Fibroblast of lung (primary cell): ENCODE results near the gene HM13.

Experiments
- EZH2 ChIP-seq: IDR thresholded peaks from 2 replicates; pipeline ENCODE4 v1.5.1; 2012; ENCODE audit warnings: low read length, control low read depth, mild to moderate bottlenecking; ENCODE audit errors: missing control alignments
- TF ChIP-seq, protein P1 (sequence below), 2 donors: IDR thresholded peaks in 1 of 2; conservative IDR thresholded peaks in 1 of 2; 1 replicate in 1 of 2; 2 replicates in 1 of 2; pipeline ENCODE4 v1.5.1; 2011 to 2012; ENCODE audit warnings: low read length in 2 of 2, control low read depth in 1 of 2, inconsistent platforms in 1 of 2, low read depth in 1 of 2, mild to moderate bottlenecking in 1 of 2

DNA sequence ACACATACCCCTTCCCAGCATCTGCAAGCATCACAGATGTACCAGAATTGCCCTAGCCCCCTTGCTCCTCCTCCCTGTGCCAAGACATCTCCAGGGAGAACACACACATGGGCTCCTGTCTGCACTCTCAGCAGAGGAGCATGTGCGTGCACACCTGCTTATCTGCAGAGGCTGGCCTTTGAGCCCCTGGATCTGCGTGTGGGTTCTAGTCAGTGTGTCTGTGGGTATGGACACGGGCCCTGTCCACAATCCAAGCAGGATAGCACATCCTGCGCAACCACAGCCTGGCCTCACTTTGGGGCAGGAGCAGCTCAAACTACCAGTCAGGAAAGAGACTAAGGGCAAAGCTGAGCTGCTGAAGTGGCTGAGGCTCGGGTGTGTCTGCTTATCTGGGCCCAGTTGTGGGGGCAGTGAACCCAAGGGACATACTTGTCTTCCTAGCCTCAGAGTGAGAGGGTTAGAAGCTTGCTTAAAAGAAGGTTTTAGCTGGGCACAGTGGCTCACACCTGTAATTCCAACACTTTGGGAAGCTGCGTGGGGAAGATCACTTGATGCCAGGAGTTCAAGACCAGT lies 41.0 kb downstream of the HM13 start:
- TF ChIP-seq, protein P1, sequence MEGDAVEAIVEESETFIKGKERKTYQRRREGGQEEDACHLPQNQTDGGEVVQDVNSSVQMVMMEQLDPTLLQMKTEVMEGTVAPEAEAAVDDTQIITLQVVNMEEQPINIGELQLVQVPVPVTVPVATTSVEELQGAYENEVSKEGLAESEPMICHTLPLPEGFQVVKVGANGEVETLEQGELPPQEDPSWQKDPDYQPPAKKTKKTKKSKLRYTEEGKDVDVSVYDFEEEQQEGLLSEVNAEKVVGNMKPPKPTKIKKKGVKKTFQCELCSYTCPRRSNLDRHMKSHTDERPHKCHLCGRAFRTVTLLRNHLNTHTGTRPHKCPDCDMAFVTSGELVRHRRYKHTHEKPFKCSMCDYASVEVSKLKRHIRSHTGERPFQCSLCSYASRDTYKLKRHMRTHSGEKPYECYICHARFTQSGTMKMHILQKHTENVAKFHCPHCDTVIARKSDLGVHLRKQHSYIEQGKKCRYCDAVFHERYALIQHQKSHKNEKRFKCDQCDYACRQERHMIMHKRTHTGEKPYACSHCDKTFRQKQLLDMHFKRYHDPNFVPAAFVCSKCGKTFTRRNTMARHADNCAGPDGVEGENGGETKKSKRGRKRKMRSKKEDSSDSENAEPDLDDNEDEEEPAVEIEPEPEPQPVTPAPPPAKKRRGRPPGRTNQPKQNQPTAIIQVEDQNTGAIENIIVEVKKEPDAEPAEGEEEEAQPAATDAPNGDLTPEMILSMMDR (conservative IDR thresholded peaks at IDR 0.05 in 1 of 2, IDR thresholded peaks at IDR 0.05 in 1 of 2; ENCODE audit: low read depth in 1 of 2, low read length in 2 of 2) = no peak
- TF ChIP-seq EZH2 = no peak
